ENCODE results near the gene ZCCHC2.

ZCCHC2 gene

GRCh38 chr18:62590799-62591590 lies 68.2 kb downstream of the ZCCHC2 start:
- no peak for TF ChIP-seq CTCF (conservative IDR thresholded peaks at IDR 0.05; ENCODE audit: low read depth, low read length)
- no peak overlapping the region for H3K4me3 ChIP-seq (ENCODE audit: low read depth, low read length)
- DNase-seq (ENCODE audit: low read depth) = no peak

GRCh38 chr18:62596145-62597005 lies 73.5 kb downstream of the ZCCHC2 start:
- H3K4me3 ChIP-seq (ENCODE audit: low read depth, low read length) = peak overlapping the region; percentile 32
- no peak for TF ChIP-seq CTCF (conservative IDR thresholded peaks at IDR 0.05; ENCODE audit: low read depth, low read length)
- peak; percentile 10 for DNase-seq (ENCODE audit: low read depth)

DNA sequence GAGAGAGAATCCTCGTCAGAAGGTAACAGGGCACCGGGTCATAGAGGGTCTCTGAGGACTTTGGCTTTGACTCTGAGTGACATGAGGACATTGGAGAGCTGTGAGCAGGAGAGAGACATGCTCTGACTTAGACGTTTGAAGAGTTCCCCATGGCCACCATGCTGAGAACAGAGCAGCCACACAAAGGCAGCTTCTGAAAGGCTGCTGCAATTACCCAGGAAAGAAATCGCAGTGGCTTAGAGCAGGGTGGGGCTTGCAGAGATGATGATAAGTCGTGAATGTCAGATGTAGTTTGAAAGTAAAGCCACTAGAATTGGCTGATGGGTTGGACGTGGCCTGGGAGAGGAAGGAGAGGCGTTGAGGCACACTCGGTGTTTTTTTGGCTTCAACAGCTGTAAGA lies 79.0 kb downstream of the ZCCHC2 start:
- no peak for DNase-seq (ENCODE audit: low read depth)
- TF ChIP-seq CTCF (conservative IDR thresholded peaks at IDR 0.05; ENCODE audit: low read depth, low read length) = no peak
- H3K4me3 ChIP-seq (ENCODE audit: low read depth, low read length) = no peak overlapping the region

DNA sequence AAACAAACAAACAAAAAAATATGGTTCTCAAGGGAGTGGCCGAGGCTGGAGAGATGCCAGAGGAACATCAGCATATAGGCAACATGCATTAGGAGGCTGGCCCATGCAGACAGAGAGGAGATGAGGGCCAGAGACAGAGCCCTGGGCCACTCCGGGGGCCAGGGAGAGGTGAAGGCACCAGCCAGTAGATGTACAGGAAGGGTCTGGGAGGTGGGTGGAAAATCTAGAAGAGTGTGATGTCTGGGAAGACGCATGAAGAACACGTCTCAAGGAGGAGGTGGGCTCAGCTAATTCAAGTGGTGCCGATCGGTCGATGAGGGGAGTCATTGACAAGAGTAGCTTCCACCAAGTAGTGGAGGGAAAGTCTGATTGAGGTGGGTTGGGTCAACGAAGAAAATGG lies 79.9 kb downstream of the ZCCHC2 start:
- H3K4me3 ChIP-seq (ENCODE audit: low read depth, low read length) = no peak overlapping the region
- TF ChIP-seq CTCF (conservative IDR thresholded peaks at IDR 0.05; ENCODE audit: low read depth, low read length) = no peak
- DNase-seq (ENCODE audit: low read depth) = no peak

DNA sequence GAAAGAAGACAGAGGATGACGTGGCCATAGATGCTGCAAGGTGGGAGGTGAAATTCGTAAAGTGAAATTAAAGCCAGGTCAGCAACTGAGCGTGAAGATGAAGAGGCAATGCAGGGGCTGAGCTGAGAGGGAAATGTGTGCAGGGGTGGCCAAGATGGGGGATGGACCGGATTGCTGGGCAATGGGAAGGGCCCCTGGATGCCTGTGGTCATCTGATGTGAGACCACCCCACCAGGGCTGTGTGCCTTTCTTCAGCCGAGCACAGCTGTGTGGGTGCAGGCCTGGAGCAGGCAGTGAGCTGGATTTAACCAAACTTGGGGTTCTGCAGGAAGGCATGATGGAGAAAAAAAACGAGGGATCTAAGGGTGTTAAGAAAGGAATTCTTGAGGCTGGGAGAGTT lies 80.4 kb downstream of the ZCCHC2 start:
- TF ChIP-seq CTCF (conservative IDR thresholded peaks at IDR 0.05; ENCODE audit: low read depth, low read length) = no peak
- DNase-seq (ENCODE audit: low read depth) = no peak
- no peak overlapping the region for H3K4me3 ChIP-seq (ENCODE audit: low read depth, low read length)

GRCh38 chr18:62603979-62604378 lies 81.2 kb downstream of the ZCCHC2 start:
- no peak for DNase-seq (ENCODE audit: low read depth)
- H3K4me3 ChIP-seq (ENCODE audit: low read depth, low read length) = no peak overlapping the region
- no peak for TF ChIP-seq CTCF (conservative IDR thresholded peaks at IDR 0.05; ENCODE audit: low read depth, low read length)
